Ammon's horn (tissue), 1 donor: Measurements from ENCODE around the gene CHD9NB.
"Not testable (repeated sequence)": the region's sequence is repeated elsewhere in the genome, so short reads cannot be mapped to it uniquely, and the experiment has no call there.

Experiments used
- DNase-seq: peaks from one replicate; pipeline ENCODE4 v3.0.0-alpha.2; 2016; ENCODE audit warnings: low spot score

Gene CHD9NB

DNA sequence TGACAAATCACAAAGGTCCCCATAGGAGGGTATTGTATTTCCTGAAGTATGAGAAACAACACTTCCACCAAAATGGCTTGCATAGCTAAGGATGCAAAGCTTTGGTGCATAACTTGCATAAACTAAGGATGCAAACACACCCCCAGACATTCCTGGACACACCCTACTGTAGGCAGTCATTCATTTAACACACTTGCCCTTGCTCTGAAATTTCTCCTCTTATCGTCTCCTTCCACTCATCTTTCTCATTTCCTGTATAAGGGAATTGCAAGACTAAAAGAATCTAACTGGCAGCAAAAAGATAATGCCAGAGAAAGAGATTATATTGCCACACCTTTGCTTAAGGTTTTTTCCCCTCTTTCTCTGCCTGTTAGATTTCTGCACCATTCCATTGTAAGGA is 30.4 kb upstream of the CHD9NB start:
- no peak for DNase-seq

GRCh38 chr16:53082509-53082908 is 29.8 kb upstream of the CHD9NB start:
- no peak for DNase-seq

GRCh38 chr16:53081686-53082407 is 29.1 kb upstream of the CHD9NB start:
- DNase-seq, result no peak

- DNase-seq, result no peak
Measured at GRCh38 chr16:53081032-53081424, 28.3 kb upstream of the CHD9NB start.

- peak; percentile 57 for DNase-seq
Measured at GRCh38 chr16:53080345-53081031, 27.8 kb upstream of the CHD9NB start.

DNA sequence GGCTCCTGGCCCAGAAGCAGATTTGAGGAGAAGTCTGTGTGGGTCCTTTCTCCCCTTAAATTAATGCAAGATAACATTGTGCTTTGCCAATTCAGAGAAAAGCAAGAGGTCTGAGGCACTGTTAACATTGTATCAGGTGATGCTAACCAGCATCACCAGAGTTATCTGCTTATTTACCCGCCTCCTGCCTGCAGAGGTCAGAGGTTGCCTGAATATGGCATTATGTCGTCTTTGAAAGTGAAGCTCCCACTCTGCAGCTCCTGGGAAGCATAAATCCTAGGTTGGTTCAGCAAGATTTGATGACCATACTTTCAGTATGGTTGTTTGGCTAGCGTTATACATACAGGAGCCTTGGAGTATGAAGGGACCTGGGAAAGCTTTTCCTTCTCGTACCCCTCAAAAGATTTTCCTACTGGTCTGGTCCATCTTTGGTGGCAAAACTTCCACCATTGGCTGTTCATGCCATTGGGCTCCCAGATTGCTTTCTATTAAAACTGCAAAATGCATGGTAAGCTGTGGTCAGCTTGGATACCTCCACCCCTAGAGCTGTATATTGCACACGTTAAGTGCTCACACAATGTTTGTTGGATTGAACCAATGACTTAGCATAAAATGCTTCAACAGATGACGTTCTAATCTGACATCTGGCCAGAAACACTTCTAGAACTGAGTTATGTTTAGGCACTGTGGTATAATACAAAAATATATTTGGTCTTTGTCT is 26.2 kb upstream of the CHD9NB start:
- no peak for DNase-seq

- DNase-seq, result no peak
Measured at GRCh38 chr16:53078247-53078646, 25.6 kb upstream of the CHD9NB start.

GRCh38 chr16:53075461-53075860 is 22.8 kb upstream of the CHD9NB start:
- DNase-seq, result not testable (repeated sequence)

DNA sequence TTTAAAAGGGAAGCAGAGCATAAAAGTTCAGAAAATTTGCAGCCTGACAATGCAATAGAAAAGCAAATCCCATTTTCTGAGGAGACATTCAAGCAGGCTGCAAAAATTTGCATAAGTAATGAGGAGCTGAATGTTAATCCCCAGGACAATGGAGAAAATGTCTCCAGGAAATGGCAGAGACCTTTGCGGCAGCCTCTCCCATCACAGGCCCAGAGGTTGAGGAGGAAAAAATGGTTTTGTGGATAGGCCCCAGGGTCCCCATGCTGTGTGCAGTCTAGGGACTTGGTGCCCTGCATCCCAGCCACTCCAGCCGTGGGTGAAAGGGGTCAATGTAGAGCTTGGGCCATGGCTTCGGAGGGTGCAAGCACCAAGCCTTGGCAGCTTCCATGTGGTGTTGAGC is 21.6 kb upstream of the CHD9NB start:
- not testable (repeated sequence) for DNase-seq

DNA sequence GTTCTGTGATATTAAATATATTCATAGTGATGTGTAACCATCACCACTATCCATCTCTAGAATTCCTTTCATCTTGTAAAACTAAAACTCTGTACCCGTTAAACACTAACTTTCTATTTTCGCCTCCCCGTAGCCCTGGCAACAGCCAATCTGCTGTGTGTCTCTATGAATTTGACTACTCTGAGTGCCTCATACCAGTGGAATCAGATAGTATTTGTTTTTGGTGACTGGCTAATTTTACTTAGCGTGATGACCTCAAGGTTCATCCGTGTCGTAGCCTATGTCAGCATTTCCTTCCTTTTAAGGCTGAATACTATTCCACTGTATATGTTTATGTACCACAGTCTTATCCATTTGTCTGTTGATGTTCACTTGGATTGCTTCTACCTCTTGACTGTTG is 20.3 kb upstream of the CHD9NB start:
- no peak for DNase-seq

- peak; percentile 72 for DNase-seq
Measured at GRCh38 chr16:53071748-53072301, 19.1 kb upstream of the CHD9NB start.

DNA sequence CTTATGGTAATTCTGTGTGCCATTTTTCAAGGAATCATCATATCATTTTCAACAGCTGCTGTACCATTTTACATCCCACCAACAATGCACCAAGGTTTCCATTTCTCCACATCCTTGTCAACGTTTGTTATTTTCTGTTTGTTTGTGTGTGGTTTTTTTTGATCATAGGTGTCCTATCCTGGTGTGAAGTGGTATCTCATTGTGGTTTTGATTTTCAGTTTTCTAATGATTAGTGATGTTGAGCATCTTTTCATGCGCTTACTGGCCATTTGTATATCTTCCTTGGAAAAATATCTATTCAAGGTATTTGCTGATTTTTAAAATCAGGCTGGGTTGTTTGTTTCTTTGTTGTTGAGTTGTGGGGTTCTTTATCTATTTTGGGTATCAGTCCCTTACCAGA is 17.1 kb upstream of the CHD9NB start:
- no peak for DNase-seq

DNA sequence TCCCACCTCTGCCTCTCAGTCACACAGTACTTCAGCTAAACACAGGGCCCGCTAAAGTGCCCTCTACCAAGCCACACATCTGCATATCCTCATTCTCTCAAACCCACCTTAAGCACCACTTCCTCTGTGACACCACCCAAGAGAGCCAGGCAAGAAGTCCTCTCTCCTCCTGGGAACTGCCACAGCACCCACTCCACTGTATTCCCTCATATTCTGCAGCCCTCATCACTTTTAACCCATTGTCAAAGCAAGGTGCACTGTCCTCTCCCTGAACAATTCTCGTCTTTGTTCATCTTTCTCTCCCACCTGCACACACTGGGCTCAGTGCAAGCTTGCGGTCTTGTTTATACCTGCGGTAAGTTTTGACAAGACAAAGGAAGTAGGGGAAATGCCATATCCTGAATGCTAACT is 15.7 kb upstream of the CHD9NB start:
- no peak for DNase-seq

DNA sequence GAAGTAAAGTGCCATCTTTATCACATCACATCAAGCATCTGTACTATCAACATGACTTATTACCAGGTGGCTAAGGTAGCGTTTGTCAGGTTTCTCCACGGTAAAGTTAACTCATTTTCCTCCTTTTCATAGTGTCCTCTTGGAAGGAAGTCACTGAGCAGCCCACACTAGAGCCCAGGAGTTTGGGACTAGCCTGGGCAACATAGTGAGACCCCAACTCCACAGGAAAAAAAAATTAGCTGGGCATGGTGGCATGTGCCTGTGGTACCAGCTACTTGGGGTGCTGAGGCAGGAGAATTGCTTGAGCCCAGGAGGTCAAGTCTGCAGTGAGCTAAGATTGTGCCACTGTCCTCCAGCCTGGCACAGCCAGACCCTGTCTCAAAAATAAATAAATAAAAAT is 15.0 kb upstream of the CHD9NB start:
- no peak for DNase-seq

GRCh38 chr16:53065461-53066061 is 12.9 kb upstream of the CHD9NB start:
- DNase-seq, result no peak

- no peak for DNase-seq
Measured at GRCh38 chr16:53064081-53064578, 11.4 kb upstream of the CHD9NB start.

DNA sequence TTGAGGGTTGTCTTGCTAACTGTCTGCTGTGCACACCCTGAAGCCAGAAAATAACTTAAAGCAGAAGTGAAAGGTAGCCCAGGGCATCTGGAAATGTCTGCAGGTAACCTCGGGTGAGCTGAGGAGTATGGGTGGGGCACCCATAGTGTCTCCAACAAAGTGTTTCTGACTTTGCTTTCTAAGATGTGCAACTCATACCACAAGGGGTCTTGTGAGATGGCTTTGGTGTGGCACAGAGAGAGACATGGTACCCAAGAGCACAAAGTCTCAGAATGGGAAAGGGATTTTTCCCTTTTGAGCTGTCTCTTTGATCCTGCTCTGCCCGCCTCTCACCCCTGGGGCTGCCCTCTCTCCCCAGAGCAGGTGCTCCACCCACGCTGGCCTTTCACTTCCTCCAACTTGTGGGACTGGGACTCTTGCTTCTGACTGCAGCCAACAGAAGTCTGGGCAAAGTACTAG is 9.0 kb upstream of the CHD9NB start:
- DNase-seq, result peak; percentile 57

- no peak for DNase-seq
Measured at GRCh38 chr16:53061256-53061655, 8.6 kb upstream of the CHD9NB start.

DNA sequence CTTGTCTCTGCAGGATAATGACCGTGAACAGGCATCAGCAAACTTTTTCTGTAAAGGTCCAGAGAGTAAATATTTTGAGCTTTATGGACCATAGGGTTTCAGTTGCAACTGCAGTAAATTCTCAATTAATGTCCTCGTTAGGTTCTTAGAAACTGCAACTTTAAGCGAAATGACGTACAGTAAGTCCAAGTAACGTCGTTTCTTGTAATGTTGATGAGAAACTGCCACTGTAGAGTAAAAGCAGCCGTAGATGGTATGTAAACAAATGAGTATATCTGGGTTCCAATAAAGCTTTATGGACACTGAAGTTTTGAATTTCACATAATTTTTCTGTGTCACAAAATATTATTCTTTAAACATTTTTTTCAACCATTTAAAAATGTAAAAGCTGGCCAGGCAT is 7.0 kb upstream of the CHD9NB start:
- DNase-seq, result no peak

DNA sequence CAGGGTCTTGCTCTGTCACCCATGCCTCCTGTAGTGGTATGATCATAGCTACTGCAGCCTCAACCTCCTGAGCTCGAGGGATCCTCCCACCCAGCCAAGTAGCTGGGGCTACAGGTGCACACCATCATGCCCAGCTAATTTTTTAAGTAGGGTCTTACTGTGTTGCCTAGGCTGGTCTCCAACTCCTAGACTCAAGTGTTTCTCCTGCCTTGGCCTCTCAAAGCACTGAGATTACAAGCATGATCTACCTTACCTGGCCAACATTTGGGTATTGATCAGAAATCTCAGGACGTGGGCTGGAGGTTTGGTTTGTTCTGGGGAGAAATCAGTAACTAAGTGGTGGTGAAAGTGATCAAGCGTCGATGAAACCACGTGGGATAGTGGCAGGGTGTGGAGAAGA is 6.2 kb upstream of the CHD9NB start:
- DNase-seq, result no peak

DNA sequence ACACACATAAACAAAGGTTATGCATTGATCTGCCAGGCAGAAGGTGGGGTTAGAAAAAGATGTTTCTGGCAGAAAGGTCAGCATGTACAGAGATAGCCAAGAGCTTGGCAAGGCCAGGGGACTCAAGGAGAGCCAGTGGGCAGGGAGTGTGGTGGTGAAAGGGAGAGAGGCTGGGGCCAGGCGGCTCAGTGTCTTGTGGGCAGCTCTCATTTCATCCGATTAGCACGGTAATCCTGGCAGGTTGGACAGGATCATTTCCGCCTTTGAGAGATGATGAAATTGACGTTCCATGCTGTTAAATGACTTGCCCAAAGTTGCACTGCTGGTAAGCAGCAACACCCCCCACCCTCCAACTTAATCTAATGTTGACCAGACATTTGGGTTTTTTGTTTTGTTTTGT is 5.7 kb upstream of the CHD9NB start:
- DNase-seq, result no peak

- DNase-seq, result no peak
Measured at GRCh38 chr16:53057658-53058057, 5.0 kb upstream of the CHD9NB start.
